HEK293 (cell line): ENCODE data around the gene SNCG.
"Not testable (repeated sequence)": the region's sequence is repeated elsewhere in the genome, so short reads cannot be mapped to it uniquely, and the experiment has no call there.

ENCODE experiments used
- CTCF ChIA-PET: fragments of 350-600 bp; formaldehyde crosslinking; extraction: SDS; loops from one replicate; lab custom pipeline; 2021; ENCODE audit warnings: antibody characterized with exemption; lab: Yijun Ruan, JAX
- POLR2A ChIA-PET: fragments of 300-600 bp; formaldehyde crosslinking; extraction: SDS; loops from one replicate; lab custom pipeline; 2020; ENCODE audit warnings: antibody characterized with exemption, inconsistent platforms; lab: Yijun Ruan, JAX
- H3K27ac ChIP-seq: fragments of 200-500 bp; sonication (Bioruptor generic); 2 replicates; pipeline ENCODE4 v1.5.1; 2014; ENCODE audit warnings: low read depth, low read length, control low read depth, inconsistent platforms; ENCODE audit errors: extremely low read depth
- H3K36me3 ChIP-seq, 2 experiments: fragments of 200-500 bp in 1 of 2; sonication (Bioruptor generic) in 1 of 2; 1 replicate in 1 of 2; 2 replicates in 1 of 2; pipeline ENCODE4 v1.5.1; 2014 to 2017; ENCODE audit warnings: inconsistent platforms in 2 of 2, low read length in 2 of 2; ENCODE audit not compliant: control insufficient read depth in 2 of 2, insufficient read depth in 1 of 2
- H3K4me1 ChIP-seq: fragments of 200-500 bp; sonication (Bioruptor generic); 2 replicates; pipeline ENCODE4 v1.5.1; 2014; ENCODE audit warnings: mild to moderate bottlenecking, low read length, inconsistent platforms; ENCODE audit not compliant: control insufficient read depth, insufficient read depth
- H3K4me3 ChIP-seq: 2 replicates; pipeline ENCODE4 v1.5.1; 2011; ENCODE audit warnings: low read depth, mild to moderate bottlenecking, control low read depth, low read length, moderate library complexity
- H3K9me3 ChIP-seq: fragments of 200-500 bp; sonication (Bioruptor generic); 2 replicates; pipeline ENCODE4 v1.5.1; 2014; ENCODE audit warnings: low read depth, low read length, inconsistent platforms; ENCODE audit not compliant: control insufficient read depth, insufficient read depth
- ELK4 ChIP-seq: IDR thresholded peaks from 2 replicates; pipeline ENCODE4 v1.6.1; 2011; ENCODE audit warnings: mild to moderate bottlenecking, low read depth, low read length, borderline replicate concordance
- HOXD13 ChIP-seq: sonication (generic); formaldehyde crosslinking; IDR thresholded peaks from 2 replicates; pipeline ENCODE4 v1.8.0; 2022; ENCODE audit warnings: missing genetic modification reagents, borderline replicate concordance
- TCF7L2 ChIP-seq: IDR thresholded peaks from 2 replicates; pipeline ENCODE4 v1.6.1; 2011; ENCODE audit warnings: low read depth, mild to moderate bottlenecking, inconsistent platforms, low read length, moderate library complexity, borderline replicate concordance
- ZBTB17 ChIP-seq: fragments of 450-650 bp; formaldehyde crosslinking; IDR thresholded peaks from 2 replicates; pipeline ENCODE4 v1.5.1; 2016; ENCODE audit warnings: missing biosample characterization, missing genetic modification characterization
- ZNF112 ChIP-seq: fragments of 450-650 bp; formaldehyde crosslinking; IDR thresholded peaks from 2 replicates; pipeline ENCODE4 v1.5.0; 2017; ENCODE audit warnings: missing biosample characterization, missing genetic modification characterization
- ZNF157 ChIP-seq: fragments of 450-650 bp; formaldehyde crosslinking; IDR thresholded peaks from 2 replicates; pipeline ENCODE4 v1.5.1; 2016; ENCODE audit warnings: missing biosample characterization, missing genetic modification characterization
- ZNF354C ChIP-seq: fragments of 450-650 bp; formaldehyde crosslinking; IDR thresholded peaks from 2 replicates; pipeline ENCODE4 v1.5.1; 2016; ENCODE audit warnings: missing biosample characterization, missing genetic modification characterization, low read depth, borderline replicate concordance
- ZNF37A ChIP-seq: fragments of 450-650 bp; IDR thresholded peaks from 2 replicates; pipeline ENCODE4 v1.5.1; 2018; ENCODE audit warnings: missing biosample characterization, missing genetic modification characterization
- ZNF394 ChIP-seq: fragments of 450-650 bp; formaldehyde crosslinking; IDR thresholded peaks from 2 replicates; pipeline ENCODE4 v1.5.1; 2016; ENCODE audit warnings: missing biosample characterization, missing genetic modification characterization, mild to moderate bottlenecking, moderate library complexity, borderline replicate concordance
- ZNF639 ChIP-seq: fragments of 450-650 bp; formaldehyde crosslinking; IDR thresholded peaks from 2 replicates; pipeline ENCODE4 v1.5.1; 2016; ENCODE audit warnings: missing biosample characterization, missing genetic modification characterization
- ZNF654 ChIP-seq: fragments of 450-650 bp; formaldehyde crosslinking; IDR thresholded peaks from 2 replicates; pipeline ENCODE4 v1.5.1; 2016; ENCODE audit warnings: low read depth, missing biosample characterization, missing genetic modification characterization
- ZNF701 ChIP-seq: fragments of 450-650 bp; formaldehyde crosslinking; IDR thresholded peaks from 2 replicates; pipeline ENCODE4 v1.5.1; 2016; ENCODE audit warnings: missing biosample characterization, missing genetic modification characterization
- ZNF768 ChIP-seq: fragments of 450-650 bp; formaldehyde crosslinking; IDR thresholded peaks from 2 replicates; pipeline ENCODE4 v1.5.1; 2018; ENCODE audit warnings: missing biosample characterization, mild to moderate bottlenecking, missing genetic modification characterization
- ZNF837 ChIP-seq: fragments of 450-650 bp; formaldehyde crosslinking; IDR thresholded peaks from 2 replicates; pipeline ENCODE4 v1.5.1; 2016; ENCODE audit warnings: missing biosample characterization, missing genetic modification characterization
- ZSCAN5A ChIP-seq: fragments of 450-650 bp; formaldehyde crosslinking; IDR thresholded peaks from 2 replicates; pipeline ENCODE4 v1.5.1; 2016; ENCODE audit warnings: missing biosample characterization, missing genetic modification characterization

Gene SNCG

GRCh38 chr10:87000491-87000890 is 42.1 kb downstream of the SNCG start:
- H3K27ac ChIP-seq, result no peak overlapping the region
- H3K9me3 ChIP-seq, result no peaks in the 10 kb centered on the region
- no peaks in the 10 kb centered on the region for H3K36me3 ChIP-seq
- ChIA-PET POLR2A (no interaction called here), CTCF (no interaction called here)
- no peak overlapping the region for H3K4me3 ChIP-seq
- no peak for TF ChIP-seq TCF7L2
- no peak for TF ChIP-seq ZBTB17 (tag by site-specific recombination)
- no peak for TF ChIP-seq ZNF837 (tag by site-specific recombination)
- no peak for TF ChIP-seq ZNF157
- no peak for TF ChIP-seq ELK4
- no peak for TF ChIP-seq ZSCAN5A (tag by site-specific recombination)
- TF ChIP-seq ZNF37A (tag by site-specific recombination), result no peak
- TF ChIP-seq ZNF354C, result no peak
- no peak for TF ChIP-seq ZNF639 (tag by site-specific recombination)
- no peak for TF ChIP-seq ZNF768
- no peak for TF ChIP-seq ZNF112
- no peak for TF ChIP-seq ZNF654 (tag by site-specific recombination)
- TF ChIP-seq HOXD13 (CRISPR knock-in tag), result no peak
- no peak for TF ChIP-seq ZNF701 (tag by site-specific recombination)
- TF ChIP-seq ZNF394 (tag by site-specific recombination), result no peak
- H3K4me1 ChIP-seq, result no peaks in the 10 kb centered on the region

GRCh38 chr10:87007124-87007523 is 48.7 kb downstream of the SNCG start:
- CTCF ChIA-PET, POLR2A ChIA-PET, H3K36me3 ChIP-seq, H3K4me1 ChIP-seq, H3K9me3 ChIP-seq, H3K27ac ChIP-seq, H3K4me3 ChIP-seq: not testable (repeated sequence)

GRCh38 chr10:87007674-87008073 is 49.3 kb downstream of the SNCG start:
- CTCF ChIA-PET, H3K4me1 ChIP-seq, H3K4me3 ChIP-seq, H3K27ac ChIP-seq, POLR2A ChIA-PET, H3K36me3 ChIP-seq, H3K9me3 ChIP-seq: not testable (repeated sequence)

- H3K4me3 ChIP-seq, POLR2A ChIA-PET, H3K9me3 ChIP-seq, CTCF ChIA-PET, H3K4me1 ChIP-seq, H3K36me3 ChIP-seq, H3K27ac ChIP-seq: not testable (repeated sequence)
Measured at GRCh38 chr10:87008303-87008702, 49.9 kb downstream of the SNCG start.

- H3K27ac ChIP-seq, H3K36me3 ChIP-seq, H3K4me3 ChIP-seq, CTCF ChIA-PET, POLR2A ChIA-PET, H3K9me3 ChIP-seq, H3K4me1 ChIP-seq: not testable (repeated sequence)
Measured at GRCh38 chr10:87009134-87009696, 50.8 kb downstream of the SNCG start.
